ENCODE results near the gene DENND1A.
A peak's percentile ranks its signal among the peaks of the same experiment; 100 is the strongest.

DENND1A gene

GRCh38 chr9:123832858-123833650, 96.9 kb downstream of the DENND1A start:
- no peak for DNase-seq (ENCODE audit: low read depth)
- no peak for TF ChIP-seq CTCF (IDR thresholded peaks at IDR 0.05; ENCODE audit: insufficient read depth, low read depth, low read length, missing control alignments)
- no peak overlapping the region for H3K4me3 ChIP-seq (ENCODE audit: low read length)

GRCh38 chr9:123832176-123832575, 97.8 kb downstream of the DENND1A start:
- H3K4me3 ChIP-seq (ENCODE audit: low read length) = no peak overlapping the region
- no peak for DNase-seq (ENCODE audit: low read depth)
- TF ChIP-seq CTCF (IDR thresholded peaks at IDR 0.05; ENCODE audit: insufficient read depth, low read depth, low read length, missing control alignments) = no peak

GRCh38 chr9:123828449-123828848, 101.5 kb downstream of the DENND1A start:
- TF ChIP-seq CTCF (IDR thresholded peaks at IDR 0.05; ENCODE audit: insufficient read depth, low read depth, low read length, missing control alignments) = no peak
- DNase-seq (ENCODE audit: low read depth) = no peak
- no peak overlapping the region for H3K4me3 ChIP-seq (ENCODE audit: low read length)

GRCh38 chr9:123825342-123826060, 104.4 kb downstream of the DENND1A start:
- TF ChIP-seq CTCF (IDR thresholded peaks at IDR 0.05; ENCODE audit: insufficient read depth, low read depth, low read length, missing control alignments) = peak; percentile 33
- peak; percentile 7 for DNase-seq (ENCODE audit: low read depth)
- no peak overlapping the region for H3K4me3 ChIP-seq (ENCODE audit: low read length)

- no peak for TF ChIP-seq CTCF (IDR thresholded peaks at IDR 0.05; ENCODE audit: insufficient read depth, low read depth, low read length, missing control alignments)
- H3K4me3 ChIP-seq (ENCODE audit: low read length) = no peak overlapping the region
- DNase-seq (ENCODE audit: low read depth) = no peak
These were observed 106.6 kb downstream of the DENND1A start for GRCh38 chr9:123823194-123823947.

GRCh38 chr9:123821619-123822018, 108.3 kb downstream of the DENND1A start:
- H3K4me3 ChIP-seq (ENCODE audit: low read length) = no peak overlapping the region
- TF ChIP-seq CTCF (IDR thresholded peaks at IDR 0.05; ENCODE audit: insufficient read depth, low read depth, low read length, missing control alignments) = no peak
- DNase-seq (ENCODE audit: low read depth) = no peak
